HCT116 (cell line): Measurements from ENCODE around the gene DPF3. TPM values are rescaled to one million over a fixed set of nuclear protein-coding genes. Genes with fewer than 3 reads are reported as not detected.

ENCODE experiments used
- ATAC-seq: fragments of 200-7000 bp; cut with Tn5 transposase; 2 replicates; pipeline ENCODE4 v1.9.1; 2020; ENCODE audit warnings: mild to moderate bottlenecking, moderate library complexity
- BruUV-seq: library from RNA; stranded (reverse); fragments of 400-500 nt; replicated peaks from 2 replicates; lab custom pipeline; 2021; lab: Mats Ljungman, UMichigan
- CTCF ChIA-PET: fragments of 300-600 bp; sonication (Branson Sonifier 250); formaldehyde crosslinking; loops from one replicate; lab custom pipeline; 2021; ENCODE audit warnings: antibody characterized with exemption; lab: Charles Lee
- POLR2A ChIA-PET: fragments of 300-600, 350-600 bp; sonication (Branson Sonifier 250); formaldehyde crosslinking; loops from one replicate; lab custom pipeline; 2021; ENCODE audit warnings: antibody characterized with exemption; lab: Charles Lee
- RAD21 ChIA-PET, 2 experiments: fragments of 300-600 bp; sonication (Branson Sonifier 250); formaldehyde crosslinking; loops; one replicate each; lab custom pipeline; 2023; ENCODE audit warnings: low total read pairs in 2 of 2; ENCODE audit not compliant: uncharacterized antibody in 2 of 2, unreplicated experiment in 2 of 2, low non-redundant PET in 1 of 2; lab: Charles Lee
- DNase-seq: peaks from one replicate; pipeline ENCODE4 v3.0.0-alpha.2; 2010; ENCODE audit warnings: low read depth, low spot score
- H2AFZ ChIP-seq: fragments of 200-600 bp; shearing (Covaris generic), sonication (generic); 2 replicates; pipeline ENCODE4 v1.6.1; 2017; ENCODE audit warnings: low read depth, mixed run types, mixed read lengths, antibody characterized with exemption, low read length; ENCODE audit not compliant: poor library complexity, severe bottlenecking
- H3K27ac ChIP-seq: 2 replicates; pipeline ENCODE4 v1.5.1; 2012; ENCODE audit warnings: low read depth, low read length
- H3K27me3 ChIP-seq: fragments of 200-600 bp; sonication (generic); 2 replicates; pipeline ENCODE4 v1.6.1; 2016; ENCODE audit warnings: mixed run types, low read length, mixed read lengths; ENCODE audit not compliant: insufficient read depth
- H3K36me3 ChIP-seq, 2 experiments: fragments of 200-500 bp in 1 of 2; fragments of 200-600 bp in 1 of 2; sonication (Bioruptor generic) in 1 of 2; sonication (generic) in 1 of 2; 2 replicates each; pipeline versions ENCODE4 v1.5.1 to v1.6.1; 2014 to 2016; ENCODE audit warnings: low read length in 2 of 2, inconsistent platforms in 1 of 2, mixed read lengths in 1 of 2, mixed run types in 1 of 2; ENCODE audit not compliant: insufficient read depth in 2 of 2, control insufficient read depth in 1 of 2
- H3K4me1 ChIP-seq, 2 experiments: fragments of 200-600 bp in 1 of 2; sonication (generic) in 1 of 2; 2 replicates each; pipeline versions ENCODE4 v1.5.1 to v1.6.1; 2012 to 2017; ENCODE audit warnings: low read length in 2 of 2, inconsistent platforms in 1 of 2, mild to moderate bottlenecking in 1 of 2, mixed read lengths in 1 of 2, mixed run types in 1 of 2, moderate library complexity in 1 of 2; ENCODE audit not compliant: insufficient read depth in 2 of 2, control insufficient read depth in 1 of 2
- H3K4me2 ChIP-seq: fragments of 200-600 bp; sonication (generic); 2 replicates; pipeline ENCODE4 v1.6.1; 2017; ENCODE audit warnings: mixed run types, low read length, mixed read lengths
- H3K4me3 ChIP-seq, 2 experiments: fragments of 200-600 bp in 1 of 2; sonication (generic) in 1 of 2; replicated peaks in 1 of 2; 2 replicates each; pipeline ENCODE4 v1.5.1; 2011 to 2016; ENCODE audit warnings: low read length in 2 of 2, control low read depth in 1 of 2, low read depth in 1 of 2, mild to moderate bottlenecking in 1 of 2, mixed read lengths in 1 of 2, mixed run types in 1 of 2
- H3K79me2 ChIP-seq: fragments of 200-600 bp; sonication (generic); 2 replicates; pipeline ENCODE4 v1.6.1; 2017; ENCODE audit warnings: mild to moderate bottlenecking, mixed run types, low read length, moderate library complexity, mixed read lengths; ENCODE audit not compliant: insufficient read depth
- H3K9ac ChIP-seq: fragments of 200-600 bp; sonication (generic); 2 replicates; pipeline ENCODE4 v1.6.1; 2016; ENCODE audit warnings: low read length, mixed read lengths
- H3K9me2 ChIP-seq: fragments of 200-600 bp; sonication (generic), shearing (Covaris generic); 2 replicates; pipeline ENCODE4 v1.6.1; 2017; ENCODE audit warnings: mixed run types, mild to moderate bottlenecking, moderate library complexity; ENCODE audit not compliant: insufficient read depth
- H3K9me3 ChIP-seq, 2 experiments: fragments of 200-500 bp in 1 of 2; fragments of 200-600 bp in 1 of 2; sonication (Bioruptor generic) in 1 of 2; sonication (generic) in 1 of 2; 2 replicates each; pipeline ENCODE4 v1.6.1; 2014 to 2017; ENCODE audit warnings: low read length in 2 of 2, mixed read lengths in 2 of 2, inconsistent platforms in 1 of 2, low read depth in 1 of 2, mild to moderate bottlenecking in 1 of 2, mixed run types in 1 of 2, moderate library complexity in 1 of 2; ENCODE audit not compliant: control insufficient read depth in 1 of 2, insufficient read depth in 1 of 2
- H4K20me1 ChIP-seq: fragments of 200-600 bp; sonication (generic), shearing (Covaris generic); 2 replicates; pipeline ENCODE4 v1.6.1; 2017; ENCODE audit warnings: mixed run types, mild to moderate bottlenecking, moderate library complexity; ENCODE audit not compliant: insufficient read depth
- CBX3 ChIP-seq: IDR thresholded peaks from 2 replicates; pipeline ENCODE4 v1.6.1; 2012; ENCODE audit warnings: low read depth
- CEBPB ChIP-seq: IDR thresholded peaks from 2 replicates; pipeline ENCODE4 v1.6.1; 2012; ENCODE audit warnings: low read depth
- ELF1 ChIP-seq: IDR thresholded peaks from 2 replicates; pipeline ENCODE4 v1.6.1; 2012; ENCODE audit warnings: low read depth, borderline replicate concordance
- FOSL1 ChIP-seq: IDR thresholded peaks from 2 replicates; pipeline ENCODE4 v1.6.1; 2012; ENCODE audit warnings: low read depth
- POLR2A ChIP-seq: IDR thresholded peaks from 2 replicates; pipeline ENCODE4 v1.7.0; 2011; ENCODE audit warnings: borderline replicate concordance; ENCODE audit not compliant: insufficient read depth, insufficient read length; ENCODE audit errors: extremely low read depth
- ZNF274 ChIP-seq: fragments of 200-500 bp; sonication (Bioruptor generic); IDR thresholded peaks from 2 replicates; pipeline ENCODE4 v1.6.1; 2014; ENCODE audit warnings: mild to moderate bottlenecking, low read depth, low read length, inconsistent platforms
- intact Hi-C: fragments of 100-400 bp; cut with micrococcal nuclease; formaldehyde crosslinking; loops from 2 replicates; pipeline ENCODE4 v1.10.0; 2022
- total RNA-seq: library from RNA; stranded (reverse); gene quantifications from one replicate; pipeline ENCODE4 v1.2.1, GENCODE V29; 2021; ENCODE audit not compliant: unreplicated experiment
- TF ChIP-seq, protein P1 (sequence below): IDR thresholded peaks from 2 replicates; pipeline ENCODE4 v1.6.1; 2012
- TF ChIP-seq, protein P2 (sequence below): IDR thresholded peaks from 2 replicates; pipeline ENCODE4 v1.6.1; 2012
- TF ChIP-seq, protein P3 (sequence below): IDR thresholded peaks from 2 replicates; pipeline ENCODE4 v1.6.1; 2011; ENCODE audit warnings: mild to moderate bottlenecking, low read length, moderate library complexity; ENCODE audit not compliant: insufficient replicate concordance; ENCODE audit errors: extremely low read depth

The DPF3 gene
- total RNA-seq, 1 experiment from 2014 or later, result 0.27 TPM

DNA sequence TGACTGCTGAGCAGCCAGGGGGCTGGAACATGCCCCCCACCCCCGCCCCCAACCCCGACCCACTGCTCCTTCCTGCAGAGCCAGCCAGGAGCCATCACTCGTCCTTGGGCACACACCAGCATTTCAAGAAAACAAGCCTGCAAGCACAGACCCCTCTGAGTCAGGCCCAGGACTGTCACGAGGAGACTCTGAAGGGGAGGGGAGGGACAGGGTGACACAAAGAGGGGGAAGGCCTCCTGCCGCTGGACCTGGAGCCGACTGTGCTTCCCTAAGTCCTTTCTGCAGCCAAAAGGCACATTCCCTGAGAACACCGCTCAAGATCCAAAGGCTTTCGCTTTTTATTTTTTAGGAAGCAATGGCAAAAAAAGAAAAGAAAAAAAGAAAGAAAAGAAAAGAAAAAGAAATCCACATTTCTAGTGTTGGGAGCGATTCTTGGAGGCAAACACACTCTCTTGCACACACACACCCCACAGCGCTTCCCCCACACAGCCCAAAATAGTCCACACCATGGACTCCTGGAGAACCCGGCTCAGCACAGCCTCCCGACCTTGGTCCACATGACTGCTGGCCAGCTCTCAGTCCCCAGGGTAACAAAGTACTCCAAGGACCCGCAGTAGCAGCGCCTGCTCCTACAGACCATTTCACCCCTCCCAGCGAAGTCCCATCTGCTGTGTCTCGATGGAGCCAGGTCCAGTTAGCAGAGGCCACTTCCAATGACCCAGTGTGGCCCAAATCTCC lies 101.7 kb downstream of the DPF3 start:
- Histone ChIP-seq H3K9me3 (no peaks in the 10 kb centered on the region), H3K36me3 (no peaks in the 10 kb centered on the region), H2AFZ (no peak overlapping the region), H3K9ac (no peak overlapping the region), H3K4me3 (no peak overlapping the region), H3K9me2 (no peaks in the 10 kb centered on the region), H3K4me1 (no peaks in the 10 kb centered on the region), H3K79me2 (no peaks in the 10 kb centered on the region), H3K4me2 (no peak overlapping the region), H4K20me1 (no peaks in the 10 kb centered on the region), H3K27ac (no peak overlapping the region), H3K27me3 (peaks cover 8% of the 10 kb centered on the region; the same call in 1 of the 2 replicates)
- intact Hi-C loops, result no loop called here
- ChIA-PET POLR2A (no interaction called here), CTCF (interaction anchor here (0.6 kb wide), 1 partner anchor 28 kb away, joined by 4 read pairs; no protein-coding TSS in a partner anchor), RAD21 (no interaction called here)
- no TSS peak for BruUV-seq
- no peak for ATAC-seq
- TF ChIP-seq POLR2A (no peak), CEBPB (no peak), ZNF274 (no peak), ELF1 (no peak), CBX3 (no peak), FOSL1 (no peak)
- TF ChIP-seq, protein P1, sequence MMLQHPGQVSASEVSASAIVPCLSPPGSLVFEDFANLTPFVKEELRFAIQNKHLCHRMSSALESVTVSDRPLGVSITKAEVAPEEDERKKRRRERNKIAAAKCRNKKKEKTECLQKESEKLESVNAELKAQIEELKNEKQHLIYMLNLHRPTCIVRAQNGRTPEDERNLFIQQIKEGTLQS, result no peak
- TF ChIP-seq, protein P2, sequence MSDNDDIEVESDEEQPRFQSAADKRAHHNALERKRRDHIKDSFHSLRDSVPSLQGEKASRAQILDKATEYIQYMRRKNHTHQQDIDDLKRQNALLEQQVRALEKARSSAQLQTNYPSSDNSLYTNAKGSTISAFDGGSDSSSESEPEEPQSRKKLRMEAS, result no peak
- TF ChIP-seq, protein P3, sequence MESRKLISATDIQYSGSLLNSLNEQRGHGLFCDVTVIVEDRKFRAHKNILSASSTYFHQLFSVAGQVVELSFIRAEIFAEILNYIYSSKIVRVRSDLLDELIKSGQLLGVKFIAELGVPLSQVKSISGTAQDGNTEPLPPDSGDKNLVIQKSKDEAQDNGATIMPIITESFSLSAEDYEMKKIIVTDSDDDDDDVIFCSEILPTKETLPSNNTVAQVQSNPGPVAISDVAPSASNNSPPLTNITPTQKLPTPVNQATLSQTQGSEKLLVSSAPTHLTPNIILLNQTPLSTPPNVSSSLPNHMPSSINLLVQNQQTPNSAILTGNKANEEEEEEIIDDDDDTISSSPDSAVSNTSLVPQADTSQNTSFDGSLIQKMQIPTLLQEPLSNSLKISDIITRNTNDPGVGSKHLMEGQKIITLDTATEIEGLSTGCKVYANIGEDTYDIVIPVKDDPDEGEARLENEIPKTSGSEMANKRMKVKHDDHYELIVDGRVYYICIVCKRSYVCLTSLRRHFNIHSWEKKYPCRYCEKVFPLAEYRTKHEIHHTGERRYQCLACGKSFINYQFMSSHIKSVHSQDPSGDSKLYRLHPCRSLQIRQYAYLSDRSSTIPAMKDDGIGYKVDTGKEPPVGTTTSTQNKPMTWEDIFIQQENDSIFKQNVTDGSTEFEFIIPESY, result no peak
- TF ChIP-seq, all 23 proteins: peak for 0
- DNase-seq, result no peak
